Small intestine (tissue), 7 donors: ENCODE measurements around the gene WBP2. TPM values are rescaled to one million over a fixed set of nuclear protein-coding genes. Genes with fewer than 3 reads are reported as not detected.

ENCODE experiments used
- DNase-seq, 2 donors: peaks; one replicate each; pipeline versions ENCODE4 v3.0.0 to v3.0.0-alpha.2; 2013
- FAIRE-seq: peaks from 2 replicates; lab custom pipeline; 2012; peaks lifted over from hg19 to GRCh38; lab: Jason Lieb, UNC
- H3K27ac ChIP-seq, 3 donors: one replicate each; pipeline ENCODE4 v1.5.1; 2013; ENCODE audit warnings: low read length in 2 of 3, mild to moderate bottlenecking in 2 of 3, control low read depth in 1 of 3, inconsistent platforms in 1 of 3, low read depth in 1 of 3, moderate library complexity in 1 of 3
- H3K27me3 ChIP-seq, 3 donors: one replicate each; pipeline ENCODE4 v1.6.1; 2013; ENCODE audit warnings: low read length in 3 of 3, inconsistent platforms in 1 of 3; ENCODE audit not compliant: control insufficient read depth in 3 of 3, insufficient read depth in 3 of 3
- H3K36me3 ChIP-seq, 3 donors: one replicate each; pipeline ENCODE4 v1.6.1; 2013; ENCODE audit warnings: low read length in 3 of 3, inconsistent platforms in 1 of 3, low read depth in 1 of 3, mild to moderate bottlenecking in 1 of 3, moderate library complexity in 1 of 3; ENCODE audit not compliant: control insufficient read depth in 3 of 3, insufficient read depth in 2 of 3
- H3K4me1 ChIP-seq, 3 donors: one replicate each; pipeline ENCODE4 v1.6.1; 2013; ENCODE audit warnings: low read length in 2 of 3, inconsistent platforms in 1 of 3, low read depth in 1 of 3, mild to moderate bottlenecking in 1 of 3, moderate library complexity in 1 of 3; ENCODE audit not compliant: control insufficient read depth in 3 of 3, insufficient read depth in 2 of 3
- H3K4me3 ChIP-seq, 3 donors: one replicate each; pipeline ENCODE4 v1.5.1; 2013; ENCODE audit warnings: low read length in 3 of 3, control low read depth in 1 of 3, inconsistent platforms in 1 of 3, low read depth in 1 of 3, mild to moderate bottlenecking in 1 of 3, moderate library complexity in 1 of 3
- H3K9me3 ChIP-seq, 2 donors: one replicate each; pipeline ENCODE4 v1.6.1; 2013; ENCODE audit warnings: low read depth in 1 of 2, low read length in 1 of 2; ENCODE audit not compliant: control insufficient read depth in 2 of 2, insufficient read depth in 1 of 2
- WGBS, 3 donors: extraction: QIAGEN DNeasy Blood & Tissue Kit; methylation state at CpG; one replicate each; pipeline ENCODE4 v1.1.7; 2013; 5-methylcytosine and 5-hydroxymethylcytosine counted together
- polyA plus RNA-seq, 4 donors: library from polyadenylated mRNA; stranded (reverse) in 3 of 4; unstranded in 1 of 4; fragments of 200-250 nt in 3 of 4; fragments of 120-200 nt in 1 of 4; gene quantifications; one replicate each; pipeline versions ENCODE4 v1.2.1 to v1.2.3, GENCODE V29; 2013
- donor health status: healthy with polysubstance abuse.
- donor health status: control.
- donor health status: control.
- donor health status: Bipolar disorder and iron deficiency.
- donor health status: healthy.

Gene WBP2
- polyA plus RNA-seq, 4 donors: 68.4 to 121 (median 99.8) TPM

DNA sequence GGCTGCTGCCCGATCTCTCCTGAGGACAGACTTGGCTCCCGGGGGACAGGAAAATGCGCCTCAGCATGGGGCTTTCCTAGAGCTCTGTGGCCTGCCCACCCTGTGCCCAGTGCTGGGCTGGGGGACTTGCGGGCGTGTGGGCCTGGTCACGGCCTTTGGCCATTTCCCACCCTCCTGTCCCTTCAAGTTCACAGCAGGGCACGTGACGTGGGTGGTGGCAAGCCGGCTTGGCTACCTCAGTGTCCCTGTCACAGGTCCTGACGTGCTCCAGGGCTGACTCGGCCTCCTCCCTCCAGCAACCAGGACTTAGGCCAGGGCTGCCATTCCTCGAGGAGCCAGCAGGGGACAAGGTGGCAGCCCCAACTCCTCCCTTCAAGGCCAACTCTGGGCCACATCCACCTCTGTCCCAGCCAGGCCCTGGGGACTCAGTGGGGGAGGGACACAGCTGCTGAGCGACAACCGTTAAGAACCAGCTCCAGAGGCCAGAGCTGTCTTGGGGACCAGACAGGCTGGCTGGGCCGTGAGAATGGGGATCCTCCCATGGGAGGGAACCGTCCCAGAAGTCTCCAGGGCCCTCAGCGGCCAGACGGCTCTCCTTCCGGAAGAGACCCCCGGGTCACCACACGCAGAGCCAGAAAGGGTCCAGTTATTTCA lies 9.9 kb downstream of the WBP2 start:
- H3K27me3 ChIP-seq: no peaks in the 10 kb centered on the region
- H3K36me3 ChIP-seq: peaks cover 16 to 74% (median 17%) of the 10 kb centered on the region in 3 donors
- WGBS, 3 donors: 15 to 33% (median 30%) methylated on average over 21 of the region's 21 CpGs
- H3K27ac ChIP-seq: peak overlapping the region; percentile 84 to 99 (median 87)
- peaks cover 2 to 57% (median 7%) of the 10 kb centered on the region in 3 donors for H3K4me1 ChIP-seq
- DNase-seq (peak; percentile 89 to 93), FAIRE-seq (no peak)
- no peak overlapping the region for H3K4me3 ChIP-seq
- H3K9me3 ChIP-seq: no peaks in the 10 kb centered on the region

DNA sequence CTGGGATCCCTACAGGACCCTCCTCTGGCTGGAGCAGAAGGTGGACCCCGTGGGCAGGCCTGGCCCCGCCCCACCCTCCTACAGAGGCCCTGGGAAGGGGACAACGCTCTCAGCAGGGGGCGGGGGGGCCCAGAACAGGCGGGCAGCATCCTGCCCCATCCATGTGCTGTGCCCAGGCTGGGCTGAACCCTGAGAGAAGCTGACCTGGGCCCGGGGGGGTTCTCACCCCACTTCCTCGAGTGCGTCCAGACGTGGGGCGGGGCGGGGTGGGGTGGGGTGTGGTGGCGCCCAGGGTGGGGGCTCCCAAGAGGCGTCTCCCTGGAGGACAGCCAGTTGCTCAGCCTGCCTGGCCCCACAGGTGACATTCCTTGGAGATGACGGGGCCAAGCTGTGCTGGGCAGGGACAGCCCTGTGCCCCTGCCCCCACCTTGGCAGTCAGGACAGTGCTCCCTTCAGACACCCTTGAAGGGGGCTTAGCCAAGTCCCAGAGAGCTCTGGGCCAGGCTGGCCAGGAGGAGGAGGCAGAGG lies 10.5 kb downstream of the WBP2 start:
- FAIRE-seq (no peak), DNase-seq (peak; percentile 90 to 91)
- Histone ChIP-seq H3K4me3 (peak overlapping the region; percentile 32 to 59 (median 52)), H3K27ac (peak overlapping the region; percentile 84 to 99 (median 88)), H3K4me1 (peaks cover 2 to 57% (median 7%) of the 10 kb centered on the region in 3 donors), H3K27me3 (no peaks in the 10 kb centered on the region), H3K9me3 (no peaks in the 10 kb centered on the region), H3K36me3 (peaks cover 13 to 74% (median 16%) of the 10 kb centered on the region in 3 donors)
- 6 to 27% (median 15%) methylated on average over 6 to 14 of the region's 14 CpGs for WGBS, 3 donors

DNA sequence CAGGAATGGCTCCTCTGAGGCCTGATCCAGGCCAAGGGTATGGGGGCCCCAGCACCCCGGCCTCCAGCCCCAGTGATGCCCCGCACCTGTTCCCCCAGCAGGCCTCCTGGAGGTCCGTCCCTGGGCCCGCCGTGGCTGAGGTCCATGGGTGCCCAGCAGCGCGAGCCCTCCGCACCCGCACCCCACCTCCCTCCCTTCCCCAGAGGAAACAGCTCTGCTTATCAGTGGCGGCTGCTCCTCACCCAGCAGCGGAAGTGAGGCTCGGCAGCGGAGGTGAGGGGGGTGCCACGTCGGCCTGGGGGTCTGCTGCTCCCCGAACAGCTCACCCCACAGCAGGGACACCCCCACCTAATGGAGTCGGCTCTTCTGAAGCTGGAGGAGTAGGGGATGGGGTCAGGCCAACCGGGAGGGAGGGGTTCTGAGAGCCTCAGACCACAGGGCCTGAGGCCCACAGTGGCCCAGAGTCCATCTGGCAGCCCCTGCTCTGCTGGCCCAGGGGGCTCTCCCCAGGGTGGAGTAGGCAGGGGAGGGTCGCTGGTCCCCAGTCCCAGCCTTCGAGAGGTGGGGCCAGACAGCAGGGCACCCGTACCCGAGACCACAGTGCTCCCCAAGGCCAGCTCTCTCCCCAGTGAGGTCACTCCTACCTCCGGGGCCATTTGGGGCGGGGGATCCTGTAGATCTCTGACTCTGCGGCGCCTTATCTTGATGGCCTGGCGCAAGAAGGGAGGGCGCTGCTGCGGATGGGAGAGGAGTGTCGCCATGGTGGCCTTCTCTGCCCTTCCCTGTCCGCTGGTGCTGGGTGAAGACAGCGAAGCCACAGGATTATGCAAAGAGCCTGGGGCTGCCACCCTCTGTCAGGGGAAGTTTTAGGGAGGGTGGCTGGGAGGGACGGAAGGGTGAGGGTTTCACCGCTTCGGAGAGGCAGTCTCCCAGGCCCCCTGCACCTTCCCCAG lies 11.3 kb downstream of the WBP2 start, which contains the start of gene UNC13D:
UNC13D (minus strand) TSS at position 828 of the 953 bp plus-strand sequence; CDS start at position 761, 67 bp downstream.
- peak; percentile 54 to 77 for DNase-seq

DNA sequence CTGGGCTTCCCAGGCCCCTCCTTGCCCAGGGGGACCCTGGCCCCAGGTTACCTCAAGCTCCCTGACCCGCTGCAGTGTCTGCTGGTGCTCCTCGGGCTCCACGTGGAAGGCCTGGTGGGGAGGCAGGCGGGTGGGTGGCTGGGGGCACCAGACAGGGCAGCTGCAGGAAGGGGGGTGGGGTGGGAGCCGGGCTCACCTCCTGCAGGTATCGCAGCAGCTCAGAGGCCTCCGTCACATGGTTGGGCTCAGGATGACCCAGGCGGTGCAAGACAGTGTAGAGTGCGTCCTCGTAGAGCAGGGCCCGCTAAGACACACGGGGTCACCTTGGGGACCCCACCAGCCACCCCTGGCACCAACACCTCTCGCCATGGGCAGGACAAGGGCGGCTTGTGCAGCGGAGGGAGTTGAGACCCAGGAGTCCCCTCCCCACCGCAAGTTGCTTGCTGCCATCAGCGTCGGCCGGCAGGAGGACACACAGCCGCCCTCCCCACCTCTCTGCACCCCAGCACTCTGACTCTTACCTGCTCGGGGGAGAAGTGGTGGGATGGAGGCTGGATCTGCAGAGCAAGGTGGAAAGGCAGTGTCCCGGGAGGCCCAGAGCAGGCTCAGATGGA lies 12.1 kb downstream of the WBP2 start:
- H3K4me1 ChIP-seq: peaks cover 2 to 50% (median 7%) of the 10 kb centered on the region in 3 donors
- DNase-seq: no peak
- H3K9me3 ChIP-seq: no peaks in the 10 kb centered on the region
- no peaks in the 10 kb centered on the region for H3K27me3 ChIP-seq
- peaks cover 11 to 67% (median 16%) of the 10 kb centered on the region in 3 donors for H3K36me3 ChIP-seq
- 61 to 81% (median 67%) methylated on average over 18 to 22 of the region's 22 CpGs for WGBS, 3 donors
- no peak for FAIRE-seq
- peak overlapping the region; percentile 2 to 99 (median 88) for H3K27ac ChIP-seq
- peak overlapping the region; percentile 40 to 59 (median 52) for H3K4me3 ChIP-seq

More for the DNA sequence above, 11.3 kb downstream of the WBP2 start, which contains the start of gene UNC13D:
- peak within 1 kb of the TSS; percentile 84 to 99 (median 88) for H3K27ac ChIP-seq
- peak within 1 kb of the TSS; percentile 40 to 59 (median 52) for H3K4me3 ChIP-seq
- H3K9me3 ChIP-seq: no peaks in the 10 kb centered on the region
- H3K27me3 ChIP-seq: no peaks in the 10 kb centered on the region
- no peak for FAIRE-seq
- peaks cover 2 to 57% (median 7%) of the 10 kb centered on the region in 3 donors for H3K4me1 ChIP-seq
- WGBS, 3 donors: 15 to 38% (median 18%) methylated on average over 34 to 35 of the region's 35 CpGs
- H3K36me3 ChIP-seq: peaks cover 11 to 70% (median 16%) of the 10 kb centered on the region in 3 donors

DNA sequence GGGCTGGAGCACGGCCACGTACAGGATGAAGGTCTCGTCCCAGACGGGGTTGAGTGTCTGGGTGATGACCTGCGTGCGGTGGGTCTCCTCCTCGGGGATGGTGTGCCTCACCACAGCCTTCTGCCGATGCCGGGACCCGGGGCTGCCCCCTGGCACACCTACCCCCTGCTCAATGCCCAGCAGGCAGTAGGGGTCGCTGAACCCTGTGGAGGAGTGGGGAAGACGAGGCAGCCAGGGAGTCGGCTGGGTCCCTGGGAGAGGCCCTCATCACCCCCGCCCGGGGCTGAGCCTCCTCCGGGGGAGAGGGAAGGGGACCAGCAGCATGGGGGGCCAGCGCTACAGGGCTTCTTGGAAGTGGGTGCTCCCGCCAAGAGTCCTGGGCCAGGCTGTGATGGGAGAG lies 12.7 kb downstream of the WBP2 start:
- peaks cover 2 to 43% (median 7%) of the 10 kb centered on the region in 3 donors for H3K4me1 ChIP-seq
- H3K27me3 ChIP-seq: no peaks in the 10 kb centered on the region
- H3K36me3 ChIP-seq: peaks cover 10 to 66% (median 11%) of the 10 kb centered on the region in 3 donors
- H3K27ac ChIP-seq: no peak overlapping the region
- FAIRE-seq (no peak), DNase-seq (no peak)
- H3K9me3 ChIP-seq: no peaks in the 10 kb centered on the region
- WGBS, 3 donors: 78 to 86% (median 85%) methylated on average over 18 of the region's 18 CpGs
- no peak overlapping the region for H3K4me3 ChIP-seq

DNA sequence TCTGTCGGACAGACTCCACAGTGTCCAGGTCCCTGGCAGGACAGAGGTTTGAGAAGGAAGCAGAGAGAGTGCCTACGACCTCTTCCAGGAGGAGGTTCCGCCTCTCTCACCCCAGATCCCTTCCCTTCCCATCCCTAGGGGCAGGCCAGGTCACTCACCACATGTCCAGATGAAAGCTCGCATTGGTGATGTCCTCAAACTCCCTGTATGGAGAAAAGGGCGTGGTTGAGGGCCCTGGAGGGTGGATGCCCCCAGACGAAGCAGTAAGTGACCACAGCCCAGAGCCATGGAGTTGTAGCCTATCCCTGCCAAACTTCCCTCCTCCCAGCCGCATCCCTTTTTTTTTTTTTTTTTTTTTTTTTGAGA lies 14.4 kb downstream of the WBP2 start:
- no peaks in the 10 kb centered on the region for H3K9me3 ChIP-seq
- DNase-seq (no peak), FAIRE-seq (no peak)
- no peak overlapping the region for H3K4me3 ChIP-seq
- WGBS, 3 donors: 65 to 71% (median 69%) methylated on average over 6 to 7 of the region's 7 CpGs
- peaks cover 0 to 61% (median 5%) of the 10 kb centered on the region in 3 donors for H3K36me3 ChIP-seq
- H3K27ac ChIP-seq: no peak overlapping the region
- peaks cover 0 to 27% (median 6%) of the 10 kb centered on the region in 3 donors for H3K4me1 ChIP-seq
- no peaks in the 10 kb centered on the region for H3K27me3 ChIP-seq

DNA sequence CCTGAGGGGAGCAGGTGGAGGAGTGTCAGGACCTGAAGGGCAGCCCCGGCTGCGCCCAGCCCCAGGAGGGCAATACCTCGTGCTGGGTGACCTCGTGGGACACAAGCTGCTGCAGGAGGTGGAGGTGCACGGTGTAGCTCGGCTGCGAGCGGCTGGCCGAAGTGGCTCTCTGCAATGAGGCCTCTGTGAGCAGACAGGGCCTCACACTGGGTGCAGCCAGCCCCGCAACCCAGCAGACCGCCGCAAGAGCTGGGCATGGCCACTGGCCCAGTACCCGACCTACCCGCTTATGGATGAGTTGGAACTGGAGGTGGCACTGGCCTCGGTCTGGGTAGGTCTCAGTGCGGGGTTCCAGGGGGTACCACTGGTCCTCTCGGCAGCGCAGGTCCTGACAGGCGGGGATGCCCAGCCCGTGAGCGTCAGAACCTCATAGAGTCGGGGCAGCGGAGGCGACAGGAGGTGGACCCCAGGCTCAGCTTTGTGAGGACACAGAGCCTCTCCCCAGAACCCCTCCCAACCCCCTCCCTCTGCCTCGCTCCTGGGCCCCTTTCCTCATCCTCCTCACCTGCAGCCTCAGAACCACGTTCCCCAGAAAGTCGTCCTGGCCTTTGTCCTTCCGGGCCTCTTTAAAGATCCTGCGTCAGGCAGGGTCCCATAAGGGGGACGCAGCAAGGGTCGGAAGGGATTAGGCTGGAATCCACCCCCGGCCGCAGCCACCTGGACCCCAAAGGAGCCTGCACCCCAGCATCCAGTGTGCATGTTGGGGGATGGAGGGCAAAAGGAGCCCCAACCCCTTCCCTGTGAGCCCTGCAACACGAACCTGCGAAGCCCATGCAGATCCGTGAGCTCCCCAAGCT lies 15.0 kb downstream of the WBP2 start:
- Histone ChIP-seq H3K36me3 (peaks cover 0 to 62% (median 5%) of the 10 kb centered on the region in 3 donors), H3K4me1 (peaks cover 0 to 21% (median under 1%) of the 10 kb centered on the region in 3 donors), H3K27me3 (no peaks in the 10 kb centered on the region), H3K4me3 (no peak overlapping the region), H3K27ac (no peak overlapping the region), H3K9me3 (no peaks in the 10 kb centered on the region)
- no peak for FAIRE-seq
- 85 to 92% (median 86%) methylated on average over 31 to 36 of the region's 36 CpGs for WGBS, 3 donors
- no peak for DNase-seq
